Endothelial cell of umbilical vein (primary cell): ENCODE data around the gene CCL21. TPM values are rescaled to one million over a fixed set of nuclear protein-coding genes. Genes with fewer than 3 reads are reported as not detected.

Experiments used
- BruUV-seq: library from RNA; stranded (reverse); fragments of 400-500 nt; replicated peaks from 2 replicates; lab custom pipeline; 2021; lab: Mats Ljungman, UMichigan
- CTCF ChIA-PET: fragments of 300-600, 350-600 bp; sonication (Branson Sonifier 250); formaldehyde crosslinking; loops from one replicate; lab custom pipeline; 2021; ENCODE audit warnings: antibody characterized with exemption, inconsistent platforms; lab: Charles Lee
- POLR2A ChIA-PET: fragments of 300-600, 350-600 bp; sonication (Branson Sonifier 250); formaldehyde crosslinking; loops from one replicate; lab custom pipeline; 2021; ENCODE audit warnings: antibody characterized with exemption, inconsistent platforms; lab: Charles Lee
- DNase-seq: peaks from one replicate; pipeline ENCODE4 v3.0.0-alpha.2; 2011; ENCODE audit warnings: low read depth, low spot score
- FAIRE-seq: peaks from 2 replicates; lab custom pipeline; 2011; peaks lifted over from hg19 to GRCh38; lab: Jason Lieb, UNC
- H2AFZ ChIP-seq: 2 replicates; pipeline ENCODE4 v1.6.0; 2012; ENCODE audit warnings: low read depth, low read length, control low read depth, inconsistent platforms
- H3K27ac ChIP-seq: 2 replicates; pipeline ENCODE4 v1.5.1; 2011; ENCODE audit warnings: low read depth, mild to moderate bottlenecking, control low read depth, low read length, moderate library complexity; ENCODE audit not compliant: insufficient read depth
- H3K27me3 ChIP-seq, 2 experiments: 2 replicates each; pipeline versions ENCODE4 v1.6.0 to v1.6.1; 2011; ENCODE audit warnings: low read length in 2 of 2, mixed read lengths in 1 of 2; ENCODE audit not compliant: control insufficient read depth in 2 of 2, insufficient read depth in 2 of 2
- H3K36me3 ChIP-seq, 2 experiments: 2 replicates in 1 of 2; 3 replicates in 1 of 2; pipeline ENCODE4 v1.5.1; 2011; ENCODE audit warnings: low read length in 2 of 2, mild to moderate bottlenecking in 1 of 2, moderate library complexity in 1 of 2; ENCODE audit not compliant: control insufficient read depth in 2 of 2, insufficient read depth in 2 of 2; ENCODE audit errors: extremely low read depth in 1 of 2
- H3K4me1 ChIP-seq: 3 replicates; pipeline ENCODE4 v1.5.1; 2011; ENCODE audit warnings: mild to moderate bottlenecking, low read length; ENCODE audit not compliant: control insufficient read depth, insufficient read depth; ENCODE audit errors: extremely low read depth
- H3K4me2 ChIP-seq: 2 replicates; pipeline ENCODE4 v1.6.1; 2011; ENCODE audit warnings: low read length, control low read depth, mixed read lengths; ENCODE audit not compliant: insufficient read depth
- H3K4me3 ChIP-seq, 3 experiments: fragments of 200-600 bp in 1 of 3; sonication (generic), shearing (Covaris generic) in 1 of 3; replicated peaks in 1 of 3; 2 replicates each; pipeline ENCODE4 v1.5.1; 2011 to 2016; ENCODE audit warnings: control low read depth in 3 of 3, low read length in 3 of 3, mild to moderate bottlenecking in 2 of 3, inconsistent platforms in 1 of 3, low read depth in 1 of 3, moderate library complexity in 1 of 3; ENCODE audit not compliant: insufficient read depth in 1 of 3
- H3K79me2 ChIP-seq: 2 replicates; pipeline ENCODE4 v1.6.0; 2012; ENCODE audit warnings: low read length, inconsistent platforms; ENCODE audit not compliant: control insufficient read depth, insufficient read depth
- H3K9ac ChIP-seq: replicated peaks from 2 replicates; pipeline ENCODE3; 2011; ENCODE audit warnings: low read length, control low read depth; ENCODE audit not compliant: insufficient read depth; ENCODE audit errors: extremely low read depth
- H3K9me1 ChIP-seq: replicated peaks from 3 replicates; pipeline ENCODE4 v1.6.0; 2011; ENCODE audit warnings: mild to moderate bottlenecking, low read length; ENCODE audit not compliant: control insufficient read depth, insufficient read depth; ENCODE audit errors: extremely low read depth
- H3K9me3 ChIP-seq: replicated peaks from 2 replicates; pipeline ENCODE4 v1.5.1; 2012; ENCODE audit warnings: low read length, inconsistent platforms; ENCODE audit not compliant: control insufficient read depth, insufficient read depth
- H4K20me1 ChIP-seq: replicated peaks from 2 replicates; pipeline ENCODE3; 2011; ENCODE audit warnings: mild to moderate bottlenecking, low read length; ENCODE audit not compliant: control insufficient read depth, insufficient read depth; ENCODE audit errors: extremely low read depth
- CTCF ChIP-seq, 2 donors: IDR thresholded peaks; 1 replicate in 1 of 2; 2 replicates in 1 of 2; pipeline ENCODE4 v1.5.1; 2011; ENCODE audit warnings: low read length in 2 of 2, mild to moderate bottlenecking in 2 of 2, moderate library complexity in 2 of 2, control low read depth in 1 of 2, inconsistent platforms in 1 of 2, low read depth in 1 of 2; ENCODE audit not compliant: insufficient read depth in 1 of 2; ENCODE audit errors: extremely low read depth in 1 of 2
- EZH2 ChIP-seq: IDR thresholded peaks from 2 replicates; pipeline ENCODE4 v1.6.1; 2012; ENCODE audit warnings: borderline replicate concordance, low read depth, mild to moderate bottlenecking, moderate library complexity, low read length, inconsistent platforms; ENCODE audit not compliant: severe bottlenecking
- FOS ChIP-seq: IDR thresholded peaks from 2 replicates; pipeline ENCODE4 v1.6.1; 2011; ENCODE audit warnings: mild to moderate bottlenecking, low read length, moderate library complexity, borderline replicate concordance; ENCODE audit not compliant: insufficient read depth
- GATA2 ChIP-seq: IDR thresholded peaks from 2 replicates; pipeline ENCODE4 v1.7.0; 2011; ENCODE audit warnings: low read depth, mild to moderate bottlenecking, moderate library complexity, mixed read lengths, low read length; ENCODE audit not compliant: insufficient read length, insufficient read depth
- JUN ChIP-seq: IDR thresholded peaks from 2 replicates; pipeline ENCODE4 v1.6.1; 2011; ENCODE audit warnings: borderline replicate concordance, low read depth; ENCODE audit not compliant: insufficient read length, insufficient read depth
- MAX ChIP-seq: IDR thresholded peaks from 2 replicates; pipeline ENCODE4 v1.6.1; 2011; ENCODE audit not compliant: insufficient read depth, insufficient read length
- MYC ChIP-seq: IDR thresholded peaks from one replicate; pipeline ENCODE4 v1.6.1; 2011; ENCODE audit warnings: mild to moderate bottlenecking, low read depth, low read length
- POLR2A ChIP-seq: IDR thresholded peaks from 2 replicates; pipeline ENCODE4 v1.6.1; 2012; ENCODE audit warnings: low read depth, mild to moderate bottlenecking, control low read depth, low read length
- POLR2AphosphoS5 ChIP-seq: IDR thresholded peaks from 2 replicates; pipeline ENCODE4 v1.6.1; 2012; ENCODE audit warnings: low read depth, mild to moderate bottlenecking, control low read depth, low read length, moderate library complexity; ENCODE audit not compliant: insufficient read depth
- dilution Hi-C: fragments of 300-500 bp; cut with MboI; formaldehyde crosslinking; loops from one replicate; pipeline ENCODE4 v1.15.0; 2019; ENCODE audit warnings: low sequenced_read_pairs; ENCODE audit not compliant: extremely low pct_ligation_motif_present
- intact Hi-C: fragments of 100-400 bp; cut with micrococcal nuclease; formaldehyde crosslinking; loops from one replicate; pipeline ENCODE4 v1.10.0; 2022
- polyA plus RNA-seq, 4 experiments: library from polyadenylated mRNA; depleted of rRNA in 3 of 4; stranded (reverse) in 3 of 4; unstranded in 1 of 4; fragments of >200 nt; gene quantifications; 2 replicates each; pipeline versions ENCODE4 v1.2.1 to v1.2.3, GENCODE V29; 2011 to 2012; ENCODE audit warnings: missing spikeins in 1 of 4
- total RNA-seq: library from RNA; stranded (reverse); gene quantifications from 2 replicates; pipeline ENCODE4 v1.2.3, GENCODE V29; 2021

The CCL21 gene
- total and polyA plus RNA-seq, 2 donors (not counting 3 experiments of a cell fraction or from before 2014, with no cell fraction given) = 0.17 TPM; not detected in 1

- POLR2A ChIA-PET = no interaction called here
- dilution Hi-C loops = no loop called here
- BruUV-seq = no TSS peak
Measured at GRCh38 chr9:34684816-34685215, 25.1 kb downstream of the CCL21 start.

More at GRCh38 chr9:34684816-34685215, 25.1 kb downstream of the CCL21 start:
- Histone ChIP-seq H3K9ac (no peak overlapping the region), H3K9me1 (no peaks in the 10 kb centered on the region), H3K79me2 (no peaks in the 10 kb centered on the region), H3K9me3 (no peaks in the 10 kb centered on the region), H3K27me3 (peaks cover 2 to 3% of the 10 kb centered on the region in 2 experiments), H3K36me3 (no peaks in the 10 kb centered on the region), H3K4me2 (no peak overlapping the region), H2AFZ (no peak overlapping the region), H3K27ac (no peak overlapping the region), H3K4me1 (no peaks in the 10 kb centered on the region), H4K20me1 (no peaks in the 10 kb centered on the region), H3K4me3 (no peak overlapping the region)
- TF ChIP-seq JUN = no peak
- TF ChIP-seq GATA2 = no peak
- no peak for TF ChIP-seq MYC
- TF ChIP-seq POLR2AphosphoS5 = no peak
- TF ChIP-seq POLR2A = no peak
- no peak for TF ChIP-seq CTCF (IDR thresholded peaks at IDR 0.05; ENCODE audit: extremely low read depth in 1 of 2, insufficient read depth in 1 of 2, low read depth in 1 of 2, low read length in 2 of 2)
- TF ChIP-seq MAX = no peak
- no peak for TF ChIP-seq FOS
- TF ChIP-seq EZH2 = no peak
- FAIRE-seq (no peak), DNase-seq (no peak)
- intact Hi-C loops = no loop called here
- CTCF ChIA-PET = interaction anchor here (3.5 kb wide), 1 partner anchor 18 kb away, joined by 17 read pairs; no protein-coding TSS in a partner anchor
